HG03196 (cell line): ENCODE data around the gene EGF.

ENCODE experiments used
- ATAC-seq: cut with Tn5 transposase; IDR thresholded peaks from one replicate; pipeline ENCODE4 v1.9.1; 2021; ENCODE audit not compliant: unreplicated experiment

The EGF gene

DNA sequence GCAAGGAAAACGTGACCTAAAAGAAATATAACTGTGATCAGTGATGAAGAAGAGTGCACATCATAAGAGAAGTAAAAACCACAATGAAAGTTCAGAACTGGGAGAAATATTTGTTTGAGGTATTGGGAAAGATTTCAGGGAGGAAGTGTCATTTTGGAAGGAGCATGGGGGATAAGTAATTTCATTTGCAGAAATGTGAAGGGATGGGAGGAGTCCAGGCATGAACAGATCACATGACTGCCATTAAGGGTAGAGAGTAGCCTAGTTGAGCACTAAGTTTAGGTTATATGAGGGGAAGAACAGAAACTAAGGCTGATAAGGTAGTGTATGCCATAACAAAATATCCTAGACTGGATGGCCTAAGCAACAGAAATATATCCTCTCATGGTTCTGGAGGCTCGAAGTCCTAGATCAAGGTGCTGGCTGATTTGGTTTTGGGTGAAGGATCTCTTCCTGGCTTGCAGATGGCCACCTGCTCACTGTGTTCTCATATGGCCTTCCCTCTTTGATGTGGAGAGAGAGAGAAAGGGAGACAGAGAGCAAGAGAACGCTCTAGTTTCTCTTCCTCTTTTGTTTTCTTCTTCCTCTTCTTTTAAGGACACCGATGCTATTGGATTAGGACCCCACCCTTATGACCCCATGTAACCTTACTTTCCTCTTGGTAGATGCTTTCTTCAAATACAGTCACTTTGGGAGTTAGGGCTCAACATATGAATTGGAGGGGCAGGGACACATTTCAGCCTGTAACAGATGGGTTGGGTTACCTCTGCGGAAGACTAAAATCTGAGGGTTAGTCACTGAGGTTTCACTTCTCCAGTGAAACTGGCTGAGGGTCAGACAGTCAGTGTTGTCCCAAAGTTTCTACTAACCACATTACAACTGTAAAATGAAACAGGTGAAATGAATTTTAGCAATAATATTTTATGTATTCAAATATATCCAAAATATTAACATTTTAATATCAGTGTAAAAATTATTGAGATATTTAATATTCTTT lies 77.9 kb downstream of the EGF start:
- peak; percentile 87 for ATAC-seq

DNA sequence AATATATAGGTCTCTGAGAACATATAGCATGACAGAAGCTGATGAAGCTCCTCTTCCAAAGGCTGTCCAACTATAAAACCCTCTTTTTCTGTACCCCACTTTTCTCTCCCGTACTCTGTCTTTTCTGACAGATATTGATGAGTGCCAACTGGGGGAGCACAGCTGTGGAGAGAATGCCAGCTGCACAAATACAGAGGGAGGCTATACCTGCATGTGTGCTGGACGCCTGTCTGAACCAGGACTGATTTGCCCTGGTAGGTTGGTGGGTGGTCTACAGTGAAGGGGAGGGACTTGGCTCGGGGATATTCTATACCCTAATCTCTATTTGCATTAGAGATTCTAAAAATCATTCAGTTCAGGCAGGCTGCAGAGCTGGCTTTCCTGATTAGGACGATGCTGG lies 80.4 kb downstream of the EGF start:
- ATAC-seq, result no peak

DNA sequence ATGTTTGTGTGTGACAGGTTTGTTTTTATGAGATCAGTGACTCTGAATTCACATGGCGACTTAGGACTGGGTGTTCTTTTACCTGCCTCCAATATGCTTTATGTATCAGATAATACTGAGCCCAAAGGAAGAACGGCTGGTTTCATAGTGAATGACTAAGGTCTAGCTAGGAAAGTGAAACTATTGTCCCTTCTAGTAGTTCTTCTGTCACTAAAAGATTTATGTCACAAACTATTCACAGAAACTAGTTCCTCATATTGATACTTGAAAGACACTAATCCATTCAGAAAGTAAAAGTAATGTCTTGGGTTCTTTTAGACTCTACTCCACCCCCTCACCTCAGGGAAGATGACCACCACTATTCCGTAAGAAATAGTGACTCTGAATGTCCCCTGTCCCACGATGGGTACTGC lies 81.7 kb downstream of the EGF start:
- peak; percentile 61 for ATAC-seq

DNA sequence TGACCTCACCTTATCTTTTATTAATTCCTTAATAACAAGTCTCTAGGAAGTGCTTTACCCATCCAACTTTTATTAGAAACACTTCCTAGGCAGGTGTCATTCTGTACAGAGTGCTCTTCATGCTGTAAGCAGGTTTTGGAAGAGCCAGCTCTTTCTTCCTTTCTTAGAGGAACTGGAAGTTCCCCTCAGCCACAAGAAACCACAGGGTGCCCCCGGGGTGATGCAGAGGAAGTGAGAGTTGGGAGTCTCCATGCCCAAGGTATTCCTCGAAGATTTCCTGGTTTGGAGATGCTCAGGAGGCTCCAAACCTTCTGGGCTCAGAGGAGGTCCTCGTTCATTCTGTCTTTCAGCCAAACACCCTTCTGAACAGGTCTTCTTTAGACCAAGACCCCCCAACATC lies 83.8 kb downstream of the EGF start:
- no peak for ATAC-seq

DNA sequence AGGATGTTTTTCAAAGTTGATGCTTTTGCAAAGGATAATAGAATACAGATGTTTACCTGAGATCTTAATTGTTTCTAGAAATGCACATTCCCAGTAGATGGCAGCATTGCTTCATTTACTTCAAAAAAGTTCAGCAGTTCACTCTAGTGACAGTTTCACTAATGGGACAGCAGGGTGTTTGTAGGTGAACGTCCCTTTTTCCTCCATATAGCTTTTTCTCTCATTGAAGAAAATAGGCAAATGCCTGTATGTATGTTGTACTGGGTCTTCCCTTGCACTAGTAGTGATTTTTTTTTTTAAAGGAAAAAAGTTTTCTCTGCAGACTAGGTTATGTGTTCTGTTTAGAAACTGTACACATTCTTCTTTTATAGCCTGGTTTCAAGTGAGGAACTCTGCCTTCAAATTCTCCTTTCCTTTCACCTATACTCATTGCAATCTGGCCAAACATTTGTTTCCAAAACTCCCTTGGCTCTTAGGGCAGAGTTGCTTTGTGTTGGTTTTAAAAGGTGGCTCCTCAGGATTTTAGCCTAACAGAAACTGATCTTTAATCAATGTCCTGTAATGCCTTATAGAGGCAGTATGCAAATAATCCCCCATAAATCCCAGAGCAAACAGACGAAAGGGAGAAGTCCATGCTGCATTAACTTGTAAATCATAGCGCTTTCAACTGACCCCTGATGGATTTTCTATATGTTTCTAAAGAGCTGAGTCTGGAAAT lies 86.3 kb downstream of the EGF start:
- peak; percentile 43 for ATAC-seq

DNA sequence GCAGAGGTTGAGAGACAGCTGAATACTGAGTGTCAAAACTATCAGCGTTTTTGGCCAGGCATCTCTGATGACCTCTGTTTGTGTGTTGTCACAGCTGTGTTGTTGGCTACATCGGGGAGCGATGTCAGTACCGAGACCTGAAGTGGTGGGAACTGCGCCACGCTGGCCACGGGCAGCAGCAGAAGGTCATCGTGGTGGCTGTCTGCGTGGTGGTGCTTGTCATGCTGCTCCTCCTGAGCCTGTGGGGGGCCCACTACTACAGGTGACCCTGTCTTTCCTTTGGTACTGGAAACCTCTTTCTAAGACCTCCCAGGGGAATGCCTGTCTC lies 86.9 kb downstream of the EGF start:
- ATAC-seq, result no peak

DNA sequence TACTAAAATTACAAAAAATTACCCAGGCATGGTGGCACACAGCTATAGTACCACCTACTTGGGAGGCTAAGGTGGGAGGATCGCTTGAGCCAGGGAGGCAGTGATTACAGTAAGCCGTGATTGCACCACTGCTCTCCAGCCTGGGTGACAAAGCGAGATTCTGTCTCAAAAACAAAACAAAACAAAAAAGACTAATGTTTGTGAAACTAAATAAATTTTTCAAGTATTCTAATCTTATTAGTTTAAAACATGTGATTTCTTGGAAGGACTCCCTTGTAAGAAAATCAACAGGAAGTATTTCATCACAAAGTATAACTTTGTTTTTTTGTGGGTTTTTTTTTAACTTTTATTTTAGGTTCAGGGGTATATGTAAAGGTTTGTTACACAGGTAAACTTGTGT lies 89.6 kb downstream of the EGF start:
- no peak for ATAC-seq

DNA sequence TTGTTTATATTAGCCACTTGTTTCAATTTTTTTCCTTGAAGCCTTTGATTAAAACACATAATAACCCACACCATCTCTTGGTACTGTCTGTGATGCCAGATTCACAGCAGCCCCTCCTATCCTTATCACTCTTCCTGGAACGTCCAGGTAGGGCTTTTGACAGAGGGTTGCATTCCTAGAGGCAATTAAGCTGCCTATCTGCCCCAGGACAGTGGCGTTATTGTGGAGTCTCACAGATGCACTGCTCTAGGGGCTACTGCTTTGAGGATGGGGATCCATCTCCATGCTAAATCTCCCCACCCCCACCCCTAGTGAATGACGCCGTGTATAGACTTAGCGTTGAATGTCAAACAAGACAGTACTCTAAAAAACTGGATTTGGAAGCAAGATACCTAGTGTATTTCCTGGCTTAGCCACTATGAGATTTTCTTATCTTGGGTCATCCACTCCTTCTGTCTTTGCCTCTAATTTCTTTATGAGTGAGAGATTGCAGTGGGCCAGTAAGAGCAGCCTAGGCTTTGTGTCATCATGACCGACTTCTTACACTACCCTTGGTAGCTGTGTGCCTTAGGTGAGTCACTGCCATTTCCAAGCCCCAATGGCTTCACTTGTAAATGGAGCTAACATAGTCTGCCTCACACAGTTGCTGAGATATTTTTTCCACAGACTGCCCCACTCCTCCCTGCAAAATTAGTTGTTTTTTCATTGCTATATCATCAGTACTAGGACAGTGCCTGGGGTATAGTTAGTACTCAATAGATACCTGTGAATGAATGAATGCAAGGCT lies 90.9 kb downstream of the EGF start:
- ATAC-seq, result no peak

DNA sequence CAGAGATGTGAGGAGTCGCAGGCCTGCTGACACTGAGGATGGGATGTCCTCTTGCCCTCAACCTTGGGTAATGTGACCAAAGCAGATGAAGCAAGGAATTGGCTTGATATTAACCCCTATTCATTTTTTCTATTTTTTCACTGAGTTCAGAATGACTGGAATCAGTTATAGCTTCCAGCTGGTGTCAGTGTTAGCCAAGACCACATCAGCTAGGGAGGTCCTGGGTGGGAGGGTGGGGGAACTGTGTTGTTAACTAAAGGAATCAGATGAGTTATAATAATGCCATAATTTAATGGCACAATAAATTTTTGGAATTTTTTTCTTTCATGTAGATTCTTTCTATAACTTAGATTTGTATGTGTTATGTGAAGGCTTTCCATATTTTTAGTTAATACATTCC lies 91.9 kb downstream of the EGF start:
- no peak for ATAC-seq

DNA sequence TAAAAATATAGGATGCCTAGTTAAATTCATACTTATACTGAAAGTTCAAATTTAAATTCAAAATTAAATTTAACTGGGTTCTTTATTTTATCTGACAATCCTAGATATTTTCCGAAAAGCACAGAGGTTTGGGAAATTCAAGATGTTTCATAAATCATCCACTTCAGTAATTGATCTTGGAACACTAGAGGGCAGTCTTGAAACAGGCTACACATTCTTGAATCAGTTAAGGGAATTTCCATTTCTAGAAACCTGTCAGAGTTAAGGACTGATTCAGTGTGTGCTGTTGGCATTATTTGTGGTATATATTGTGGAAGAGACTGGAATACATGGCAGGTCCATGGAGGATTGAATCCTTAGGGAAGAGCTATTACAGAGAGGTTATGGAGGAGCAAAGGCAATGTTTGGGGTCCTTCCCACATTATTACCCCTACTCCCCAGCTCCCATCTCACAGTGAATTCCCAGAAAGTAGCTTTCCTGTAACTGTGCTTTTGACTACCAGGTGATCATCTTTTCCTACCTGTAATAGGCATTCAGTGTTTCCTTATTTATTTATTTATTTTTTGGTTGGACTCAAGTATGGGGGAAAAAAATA lies 92.9 kb downstream of the EGF start:
- ATAC-seq, result peak; percentile 70

DNA sequence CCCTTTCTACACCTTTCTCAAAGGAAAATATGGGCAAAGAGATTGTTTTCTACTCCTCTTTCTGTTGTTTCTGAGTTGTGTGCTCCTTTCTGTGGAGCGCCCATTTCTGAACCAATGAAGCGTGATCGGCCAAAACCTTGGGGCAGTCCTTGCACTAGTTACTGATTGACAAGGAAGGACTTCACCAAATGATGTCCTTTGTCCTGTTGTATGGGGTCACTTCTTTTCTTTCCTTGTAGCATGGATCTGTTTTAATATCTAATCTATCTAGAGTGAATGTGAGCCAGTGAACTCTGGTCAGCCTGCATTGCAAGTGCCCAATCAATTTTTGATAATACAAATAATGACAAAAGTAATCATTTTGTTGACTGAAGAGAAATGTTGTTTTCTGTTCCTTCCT lies 94.5 kb downstream of the EGF start:
- no peak for ATAC-seq

DNA sequence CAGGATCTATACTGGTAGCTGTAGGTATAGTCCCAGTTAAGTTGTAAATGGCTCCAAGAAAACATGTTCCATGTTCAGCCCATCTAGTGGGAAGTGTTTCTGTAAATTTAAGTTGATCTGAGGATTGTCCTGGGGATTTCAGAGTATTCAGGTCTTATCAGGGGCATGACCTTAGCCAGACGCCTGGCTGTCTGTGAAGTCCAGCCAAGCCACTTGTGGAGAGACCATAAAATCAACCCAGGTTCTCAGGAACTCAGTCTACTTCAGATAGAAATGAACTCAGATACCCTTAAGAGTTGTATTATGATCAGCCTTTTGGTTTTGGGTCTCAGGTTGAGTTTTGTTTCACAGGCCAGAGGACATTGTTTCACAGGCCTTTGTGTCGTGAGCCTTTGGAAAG lies 95.9 kb downstream of the EGF start:
- no peak for ATAC-seq

DNA sequence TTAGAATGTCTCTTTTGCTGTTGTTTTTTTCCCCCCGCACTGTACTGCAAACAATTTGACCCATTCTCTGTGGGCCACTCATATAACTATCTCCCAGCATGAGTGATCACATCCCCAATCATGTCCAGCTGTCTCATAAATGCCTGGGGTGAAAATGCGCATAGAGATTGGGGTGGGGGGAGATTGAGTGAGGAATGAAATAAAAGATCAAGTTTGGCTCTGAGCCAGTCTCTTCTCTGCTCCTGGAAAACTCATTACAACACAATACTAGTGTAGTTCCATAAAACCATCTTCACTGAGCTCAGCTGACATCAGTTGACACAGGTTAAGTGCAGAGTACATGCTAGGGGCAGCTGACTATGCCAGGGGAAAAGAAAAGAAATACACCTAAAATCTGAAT lies 96.9 kb downstream of the EGF start:
- ATAC-seq, result no peak

DNA sequence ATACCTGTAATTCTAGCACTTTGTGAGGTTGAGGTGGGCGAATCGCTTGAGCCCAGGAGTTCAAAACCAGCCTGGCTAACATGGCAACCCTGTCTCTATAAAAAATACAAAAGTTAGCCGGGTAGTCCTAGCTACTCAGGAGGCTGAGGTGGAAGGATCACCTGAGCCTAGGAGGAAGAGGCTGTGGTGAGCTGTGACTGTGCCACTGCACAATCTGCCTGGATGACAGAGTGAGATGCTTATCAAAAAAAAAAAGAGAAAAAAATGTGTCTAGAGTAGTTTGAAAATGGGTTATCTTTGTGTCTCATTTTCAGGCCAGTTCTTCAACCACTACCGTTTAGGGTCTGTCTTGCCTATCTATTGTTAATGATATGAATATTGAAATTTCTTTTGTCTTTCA lies 98.1 kb downstream of the EGF start:
- no peak for ATAC-seq

DNA sequence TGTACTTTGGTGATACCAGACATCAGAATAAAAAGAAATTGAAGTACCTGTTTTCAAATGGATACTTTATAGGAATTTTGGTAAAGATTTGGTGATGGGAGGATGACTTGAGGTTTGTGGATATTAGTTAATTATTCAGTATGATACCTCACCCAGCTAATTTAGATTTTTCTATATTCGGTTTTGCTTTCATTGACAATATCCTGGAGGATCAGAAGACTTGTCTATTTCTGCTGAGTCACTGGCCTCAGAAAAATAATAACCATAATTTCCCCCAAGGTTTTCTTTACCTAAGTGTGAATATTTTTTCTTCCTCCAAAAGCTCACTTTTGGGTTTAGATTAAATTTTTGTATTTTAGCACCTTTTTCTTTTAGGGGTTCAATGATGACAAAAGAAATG lies 100.2 kb downstream of the EGF start:
- peak; percentile 58 for ATAC-seq

DNA sequence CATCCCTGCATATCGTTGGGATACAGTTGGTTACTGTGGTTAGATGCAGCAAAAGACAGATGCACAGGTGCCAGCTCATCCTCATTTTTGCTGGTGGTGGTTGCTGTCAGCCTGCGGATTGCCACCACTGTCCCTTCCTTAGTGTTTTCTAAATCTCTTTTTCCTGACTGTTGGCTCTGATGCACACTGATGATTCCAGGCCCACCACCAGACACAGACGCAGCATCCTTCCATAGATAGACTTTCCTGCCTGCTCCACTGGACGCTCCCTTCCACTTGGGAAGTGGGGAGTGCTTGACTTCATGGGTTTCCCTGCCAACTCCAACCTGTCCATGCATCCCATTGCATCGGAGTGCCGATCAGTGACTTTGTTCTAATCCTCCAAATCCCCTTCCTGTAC lies 101.5 kb downstream of the EGF start:
- ATAC-seq, result no peak

DNA sequence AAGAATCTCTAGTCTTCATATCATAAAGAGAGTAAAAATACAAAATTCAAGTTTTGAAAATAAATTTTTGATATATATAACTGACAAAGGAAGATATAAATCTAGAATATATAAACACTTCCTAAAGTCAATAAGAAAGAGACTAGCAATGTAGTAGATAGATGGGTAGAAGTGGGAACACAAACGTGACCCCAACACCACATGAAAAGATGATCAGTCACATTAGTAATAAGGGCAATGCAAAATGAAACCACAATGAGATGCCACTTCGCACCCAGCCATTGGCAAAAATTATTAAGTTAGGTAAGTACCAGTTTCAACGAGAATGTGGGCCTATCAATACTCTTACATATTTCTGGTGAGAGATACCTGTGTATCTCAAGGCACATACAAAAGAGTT lies 106.5 kb downstream of the EGF start:
- no peak for ATAC-seq

DNA sequence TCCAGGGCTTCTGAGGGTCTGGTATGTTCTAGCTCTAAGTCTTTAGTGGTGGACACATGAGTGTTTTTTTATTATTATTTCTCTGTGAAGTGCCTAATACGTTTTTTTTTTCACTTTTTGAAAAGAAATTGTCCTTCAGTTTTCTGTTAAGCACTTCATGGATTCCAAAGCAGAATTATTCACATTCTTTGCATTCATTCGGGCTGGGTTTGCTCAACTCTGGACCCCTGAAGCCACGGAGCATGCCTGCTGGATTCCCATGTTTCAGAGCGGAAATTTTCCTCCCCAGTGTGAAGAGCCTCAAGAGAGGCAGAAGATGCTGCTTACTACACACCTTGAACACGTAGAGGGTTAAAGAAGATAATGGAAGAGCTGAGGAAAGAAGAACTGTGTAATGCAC lies 107.5 kb downstream of the EGF start:
- no peak for ATAC-seq

DNA sequence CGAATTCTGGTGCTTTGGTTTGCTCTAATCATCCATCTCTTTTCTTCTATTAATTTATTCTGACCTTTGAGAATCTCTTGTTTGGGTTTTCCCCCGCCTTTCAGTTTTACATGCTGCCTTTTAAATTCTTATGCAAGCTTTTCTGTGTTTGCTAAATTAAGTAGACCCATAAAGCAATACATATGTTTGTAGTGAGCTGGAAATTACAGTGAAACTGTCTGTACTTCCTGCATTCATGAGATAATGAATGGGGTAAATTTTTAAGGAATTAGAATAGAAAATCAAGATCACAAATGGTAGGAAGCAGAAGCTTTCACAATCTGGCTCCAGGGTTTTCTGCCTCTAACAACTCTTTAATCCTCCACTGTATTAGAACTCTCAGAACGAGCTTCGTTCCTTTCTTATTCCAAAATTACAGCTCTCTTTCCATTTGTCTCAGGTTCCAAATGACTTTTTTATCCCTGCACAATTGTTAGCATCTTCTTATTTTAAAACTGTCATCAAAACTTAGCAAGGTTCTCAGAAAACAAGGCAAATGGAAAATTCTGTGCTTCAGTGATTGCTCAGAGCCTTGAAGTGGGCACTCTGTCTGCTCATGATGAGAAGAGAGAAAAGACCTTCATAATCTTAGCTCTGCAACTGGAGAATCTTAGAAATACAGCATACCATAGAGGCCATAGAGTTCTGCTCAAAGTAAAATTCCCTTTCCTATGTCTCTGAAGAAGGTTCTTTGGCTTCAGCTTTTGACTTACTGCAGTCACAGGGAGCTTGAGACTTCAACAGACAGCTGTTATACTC lies 108.2 kb downstream of the EGF start:
- ATAC-seq, result no peak

DNA sequence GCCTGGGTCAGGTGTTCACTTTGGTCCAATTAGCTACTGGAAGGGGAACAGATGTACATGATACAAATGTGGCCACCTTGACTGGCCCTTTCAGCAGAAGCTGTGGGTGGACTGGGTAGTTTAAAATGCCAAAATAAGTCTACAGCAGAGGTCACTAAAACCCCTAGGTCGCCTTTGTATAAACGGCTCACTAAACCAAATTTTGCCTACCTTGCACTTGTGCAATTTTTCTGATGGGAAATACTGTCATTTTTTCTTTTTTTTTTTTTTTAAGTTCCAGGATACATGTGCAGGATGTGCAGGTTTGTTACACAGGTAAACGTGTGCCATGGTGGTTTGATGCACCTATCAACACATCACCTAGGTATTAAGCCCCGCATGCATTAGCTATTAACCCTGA lies 109.8 kb downstream of the EGF start:
- ATAC-seq, result no peak
